DOHH2 (cell line): Measurements from ENCODE around the gene ALDH5A1.

Experiments used
- H3F3A ChIP-seq: fragments of 200-600 bp; sonication (generic), shearing (Covaris generic); 2 replicates; pipeline ENCODE4 v1.6.0; 2016; ENCODE audit warnings: antibody characterized with exemption, mild to moderate bottlenecking; ENCODE audit not compliant: control insufficient read depth, insufficient read depth
- H3K27ac ChIP-seq: fragments of 200-600 bp; sonication (generic); 2 replicates; pipeline ENCODE4 v1.5.1; 2014; ENCODE audit warnings: low read depth, mild to moderate bottlenecking, low read length, moderate library complexity
- H3K27me3 ChIP-seq: fragments of 200-600 bp; sonication (generic); 2 replicates; pipeline ENCODE4 v1.6.1; 2014; ENCODE audit warnings: mild to moderate bottlenecking, low read length, mixed read lengths; ENCODE audit not compliant: control insufficient read depth
- H3K36me3 ChIP-seq: fragments of 200-600 bp; sonication (generic); 2 replicates; pipeline ENCODE4 v1.6.1; 2014; ENCODE audit warnings: mild to moderate bottlenecking, low read length, moderate library complexity, mixed read lengths; ENCODE audit not compliant: control insufficient read depth
- H3K4me1 ChIP-seq: fragments of 200-600 bp; sonication (generic); 2 replicates; pipeline ENCODE4 v1.6.1; 2014; ENCODE audit warnings: mild to moderate bottlenecking, low read length, mixed read lengths; ENCODE audit not compliant: control insufficient read depth
- H3K4me2 ChIP-seq: fragments of 200-600 bp; sonication (generic); 2 replicates; pipeline ENCODE4 v1.6.0; 2014; ENCODE audit warnings: mild to moderate bottlenecking, low read length, moderate library complexity
- H3K4me3 ChIP-seq: fragments of 200-600 bp; sonication (generic); 2 replicates; pipeline ENCODE4 v1.5.1; 2014; ENCODE audit warnings: mild to moderate bottlenecking, low read length, mixed read lengths
- H3K79me2 ChIP-seq: fragments of 200-600 bp; sonication (generic); 2 replicates; pipeline ENCODE4 v1.6.1; 2014; ENCODE audit warnings: mild to moderate bottlenecking, low read length, mixed read lengths; ENCODE audit not compliant: control insufficient read depth
- H3K9me2 ChIP-seq: fragments of 200-600 bp; sonication (generic); replicated peaks from 2 replicates; pipeline ENCODE4 v1.6.1; 2014; ENCODE audit warnings: mild to moderate bottlenecking, low read length, mixed read lengths; ENCODE audit not compliant: control insufficient read depth
- H3K9me3 ChIP-seq: fragments of 200-600 bp; sonication (generic); 2 replicates; pipeline ENCODE4 v1.6.1; 2014; ENCODE audit warnings: antibody characterized with exemption, low read length, mixed read lengths; ENCODE audit not compliant: control insufficient read depth, insufficient read depth
- H4K20me1 ChIP-seq: fragments of 200-600 bp; sonication (generic); 2 replicates; pipeline ENCODE4 v1.6.0; 2014; ENCODE audit warnings: low read depth, mild to moderate bottlenecking, antibody characterized with exemption, low read length, moderate library complexity; ENCODE audit not compliant: control insufficient read depth, insufficient read depth
- CTCF ChIP-seq: fragments of 200-600 bp; sonication (generic); IDR thresholded peaks from one replicate; pipeline ENCODE4 v1.5.1; 2014; ENCODE audit warnings: antibody characterized with exemption, mild to moderate bottlenecking, low read depth, low read length; ENCODE audit not compliant: poor library complexity, severe bottlenecking
- EZH2phosphoT487 ChIP-seq: fragments of 200-600 bp; sonication (generic); IDR thresholded peaks from 2 replicates; pipeline ENCODE4 v1.6.1; 2017; ENCODE audit warnings: borderline replicate concordance, mild to moderate bottlenecking, antibody characterized with exemption, low read length, moderate library complexity, mixed read lengths

The ALDH5A1 gene

GRCh38 chr6:24494821-24495795 lies at the start of gene ALDH5A1:
Gene ALDH5A1 (plus strand): TSS chr6:24494969. CDS start chr6:24494997, 28 bp downstream.
- no peaks in the 10 kb centered on the region for H4K20me1 ChIP-seq
- H3K4me2 ChIP-seq: peak within 1 kb of the TSS; percentile 89
- no peaks in the 10 kb centered on the region for H3F3A ChIP-seq
- peak within 1 kb of the TSS; percentile 86 for H3K4me3 ChIP-seq
- H3K27ac ChIP-seq: peak within 1 kb of the TSS; percentile 55
- H3K9me3 ChIP-seq: no peaks in the 10 kb centered on the region
- H3K36me3 ChIP-seq: peaks cover 18% of the 10 kb centered on the region
- H3K27me3 ChIP-seq: no peaks in the 10 kb centered on the region
- peak; percentile 29 for TF ChIP-seq CTCF
- no peak for TF ChIP-seq EZH2phosphoT487
- H3K9me2 ChIP-seq: no peaks in the 10 kb centered on the region
- H3K79me2 ChIP-seq: no peaks in the 10 kb centered on the region
- peaks cover 34% of the 10 kb centered on the region for H3K4me1 ChIP-seq

- no peaks in the 10 kb centered on the region for H4K20me1 ChIP-seq
- H3F3A ChIP-seq: no peaks in the 10 kb centered on the region
- H3K27ac ChIP-seq: no peak overlapping the region
- no peaks in the 10 kb centered on the region for H3K9me3 ChIP-seq
- H3K4me1 ChIP-seq: no peaks in the 10 kb centered on the region
- H3K4me3 ChIP-seq: no peak overlapping the region
- H3K4me2 ChIP-seq: no peak overlapping the region
- H3K9me2 ChIP-seq: no peaks in the 10 kb centered on the region
- TF ChIP-seq CTCF (no peak), EZH2phosphoT487 (no peak)
- H3K27me3 ChIP-seq: no peaks in the 10 kb centered on the region
- H3K36me3 ChIP-seq: no peaks in the 10 kb centered on the region
- no peaks in the 10 kb centered on the region for H3K79me2 ChIP-seq
Observed at GRCh38 chr6:24445704-24446103, 49.1 kb upstream of the ALDH5A1 start.

DNA sequence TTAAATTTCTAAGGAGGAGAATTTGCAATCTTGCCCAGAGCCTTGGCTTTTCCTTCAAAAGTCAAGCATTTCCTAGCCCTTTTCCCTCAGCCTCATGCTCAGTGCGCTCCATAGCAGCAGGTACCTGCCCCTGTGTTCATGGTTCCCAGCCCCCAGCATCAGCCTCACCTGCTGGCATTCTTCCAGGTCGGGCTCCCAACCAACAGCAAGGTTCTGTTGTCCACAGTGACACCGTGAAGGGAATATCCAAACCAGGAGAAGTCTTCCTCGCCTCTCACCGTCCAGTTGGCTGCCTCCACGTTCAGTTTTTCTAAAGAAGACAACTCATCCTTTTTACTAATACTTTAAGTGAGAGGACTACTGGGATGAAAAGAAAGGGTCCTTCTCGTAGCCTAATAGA lies 48.1 kb upstream of the ALDH5A1 start:
- no peaks in the 10 kb centered on the region for H4K20me1 ChIP-seq
- H3K4me3 ChIP-seq: no peak overlapping the region
- H3K27ac ChIP-seq: no peak overlapping the region
- no peaks in the 10 kb centered on the region for H3K9me2 ChIP-seq
- TF ChIP-seq EZH2phosphoT487 (no peak), CTCF (no peak)
- no peaks in the 10 kb centered on the region for H3K79me2 ChIP-seq
- no peaks in the 10 kb centered on the region for H3K4me1 ChIP-seq
- H3K27me3 ChIP-seq: no peaks in the 10 kb centered on the region
- H3F3A ChIP-seq: no peaks in the 10 kb centered on the region
- H3K9me3 ChIP-seq: no peaks in the 10 kb centered on the region
- H3K36me3 ChIP-seq: no peaks in the 10 kb centered on the region
- H3K4me2 ChIP-seq: no peak overlapping the region
